Measurements from ENCODE around the gene ACP3.
"Not testable (repeated sequence)": the region's sequence is repeated elsewhere in the genome, so short reads cannot be mapped to it uniquely, and the experiment has no call there.

The ACP3 gene

GRCh38 chr3:132317229-132317948, at the start of gene ACP3:
Gene ACP3, plus strand, starts transcription at chr3:132317407. Its CDS starts 50 bp downstream, at chr3:132317457.
- peak; percentile 85 for DNase-seq (ENCODE audit: low read depth, low spot score)

GRCh38 chr3:132268956-132269355, 48.3 kb upstream of the ACP3 start:
- DNase-seq (ENCODE audit: low read depth, low spot score) = peak; percentile 44

GRCh38 chr3:132273036-132273435, 44.2 kb upstream of the ACP3 start:
- no peak for DNase-seq (ENCODE audit: low read depth, low spot score)

- DNase-seq (ENCODE audit: low read depth, low spot score) = no peak
These were observed 40.8 kb upstream of the ACP3 start for GRCh38 chr3:132276228-132276906.

GRCh38 chr3:132279030-132279429, 38.2 kb upstream of the ACP3 start:
- DNase-seq (ENCODE audit: low read depth, low spot score) = no peak

- DNase-seq (ENCODE audit: low read depth, low spot score) = peak; percentile 7
These were observed 33.8 kb upstream of the ACP3 start for GRCh38 chr3:132283440-132283839.

GRCh38 chr3:132283916-132284405, 33.2 kb upstream of the ACP3 start:
- DNase-seq (ENCODE audit: low read depth, low spot score) = no peak

- no peak for DNase-seq (ENCODE audit: low read depth, low spot score)
These were observed 32.2 kb upstream of the ACP3 start for GRCh38 chr3:132284781-132285619.

GRCh38 chr3:132285620-132285945, 31.6 kb upstream of the ACP3 start:
- DNase-seq (ENCODE audit: low read depth, low spot score) = no peak

GRCh38 chr3:132286035-132286434, 31.2 kb upstream of the ACP3 start:
- DNase-seq (ENCODE audit: low read depth, low spot score) = no peak

GRCh38 chr3:132288357-132288756, 28.9 kb upstream of the ACP3 start:
- no peak for DNase-seq (ENCODE audit: low read depth, low spot score)

- DNase-seq (ENCODE audit: low read depth, low spot score) = no peak
These were observed 27.9 kb upstream of the ACP3 start for GRCh38 chr3:132289316-132289715.

- no peak for DNase-seq (ENCODE audit: low read depth, low spot score)
These were observed 26.4 kb upstream of the ACP3 start for GRCh38 chr3:132290833-132291232.

- no peak for DNase-seq (ENCODE audit: low read depth, low spot score)
These were observed 25.2 kb upstream of the ACP3 start for GRCh38 chr3:132292042-132292441.

- DNase-seq (ENCODE audit: low read depth, low spot score) = no peak
These were observed 24.0 kb upstream of the ACP3 start for GRCh38 chr3:132293251-132293650.

GRCh38 chr3:132294906-132295305, 22.3 kb upstream of the ACP3 start:
- DNase-seq (ENCODE audit: low read depth, low spot score) = no peak

- DNase-seq (ENCODE audit: low read depth, low spot score) = not testable (repeated sequence)
These were observed 13.6 kb upstream of the ACP3 start for GRCh38 chr3:132303336-132304201.

GRCh38 chr3:132304351-132304750, 12.9 kb upstream of the ACP3 start:
- not testable (repeated sequence) for DNase-seq (ENCODE audit: low read depth, low spot score)

- DNase-seq (ENCODE audit: low read depth, low spot score) = not testable (repeated sequence)
These were observed 7.2 kb upstream of the ACP3 start for GRCh38 chr3:132310057-132310456.

- no peak for DNase-seq (ENCODE audit: low read depth, low spot score)
These were observed 5.9 kb upstream of the ACP3 start for GRCh38 chr3:132311316-132311715.

GRCh38 chr3:132311841-132312240, 5.4 kb upstream of the ACP3 start:
- DNase-seq (ENCODE audit: low read depth, low spot score) = peak; percentile 79
